Activated CD4-positive, alpha-beta T cell treated with anti-CD3 and anti-CD28 coated beads, Interleukin-2, Interleukin-6, amounts not matched to agents 100 ng/mL and 50 ng/mL, durations not matched to agents 16 hours and 8 hours (primary cell): ENCODE results near the gene PIR.

ENCODE experiments used
- DNase-seq: peaks from one replicate; pipeline ENCODE4 v3.0.0-alpha.2; 2020

The PIR gene

GRCh38 chrX:15416133-15416993, 76.8 kb downstream of the PIR start:
- peak; percentile 1 for DNase-seq

- DNase-seq, result no peak
Measured at GRCh38 chrX:15413101-15413500, 80.0 kb downstream of the PIR start.

GRCh38 chrX:15410947-15411346, 82.2 kb downstream of the PIR start:
- DNase-seq, result no peak

- no peak for DNase-seq
Measured at GRCh38 chrX:15410430-15410829, 82.7 kb downstream of the PIR start.

- no peak for DNase-seq
Measured at GRCh38 chrX:15405846-15406245, 87.3 kb downstream of the PIR start.

- no peak for DNase-seq
Measured at GRCh38 chrX:15404401-15405096, 88.6 kb downstream of the PIR start.

GRCh38 chrX:15401378-15401777, 91.8 kb downstream of the PIR start:
- DNase-seq, result no peak

GRCh38 chrX:15399962-15400391, 93.2 kb downstream of the PIR start:
- DNase-seq, result no peak

- no peak for DNase-seq
Measured at GRCh38 chrX:15398874-15399273, 94.3 kb downstream of the PIR start.

GRCh38 chrX:15395789-15396188, 97.3 kb downstream of the PIR start:
- no peak for DNase-seq

GRCh38 chrX:15391850-15392249, 101.3 kb downstream of the PIR start:
- no peak for DNase-seq

GRCh38 chrX:15384304-15384703, 108.8 kb downstream of the PIR start, which contains the start of gene VEGFD:
VEGFD (minus strand) TSS chrX:15384413; CDS start chrX:15383946, 467 bp downstream.
- DNase-seq, result no peak

GRCh38 chrX:15382813-15383212, 110.3 kb downstream of the PIR start:
- DNase-seq, result no peak

GRCh38 chrX:15376956-15377355, 116.2 kb downstream of the PIR start:
- DNase-seq, result no peak

GRCh38 chrX:15373976-15374375, 119.2 kb downstream of the PIR start:
- no peak for DNase-seq

GRCh38 chrX:15366506-15367352, 126.4 kb downstream of the PIR start:
- no peak for DNase-seq

GRCh38 chrX:15359701-15360100, 133.4 kb downstream of the PIR start:
- no peak for DNase-seq

GRCh38 chrX:15358533-15358932, 134.6 kb downstream of the PIR start:
- no peak for DNase-seq

- DNase-seq, result no peak
Measured at GRCh38 chrX:15356444-15356843, 136.7 kb downstream of the PIR start.

- no peak for DNase-seq
Measured at GRCh38 chrX:15350329-15350996, 142.7 kb downstream of the PIR start.

GRCh38 chrX:15349046-15349445, 144.1 kb downstream of the PIR start:
- DNase-seq, result peak; percentile 48

- DNase-seq, result no peak
Measured at GRCh38 chrX:15345976-15346375, 147.2 kb downstream of the PIR start.

- no peak for DNase-seq
Measured at GRCh38 chrX:15344106-15344505, 149.0 kb downstream of the PIR start.
